A549 (cell line): ENCODE results near the gene MPL. TPM values are rescaled to one million over a fixed set of nuclear protein-coding genes. Genes with fewer than 3 reads are reported as not detected.

ENCODE experiments used
- ATAC-seq, 2 experiments: fragments of 200-7000 bp in 1 of 2; fragments of >200 bp in 1 of 2; cut with Nextera tagmentation in 1 of 2; cut with Tn5 transposase in 1 of 2; 3 replicates each; pipeline versions ENCODE4 v1.8.0 to v1.9.1; 2018 to 2020; ENCODE audit warnings: mild to moderate bottlenecking in 1 of 2, moderate library complexity in 1 of 2
- CTCF ChIA-PET: fragments of 300-600 bp; sonication (Branson Sonifier 250); formaldehyde crosslinking; extraction: SDS; loops from one replicate; lab custom pipeline; 2021; ENCODE audit warnings: antibody characterized with exemption, inconsistent platforms; lab: Yijun Ruan, JAX
- POLR2A ChIA-PET: fragments of 350-600 bp; formaldehyde crosslinking; extraction: SDS; loops from one replicate; lab custom pipeline; 2021; ENCODE audit warnings: antibody characterized with exemption, inconsistent platforms; lab: Yijun Ruan, JAX
- DNase-seq, 2 experiments: peaks; one replicate each; pipeline versions ENCODE4 v3.0.0 to v3.0.0-alpha.2; 2011 to 2016; ENCODE audit warnings: low read depth in 1 of 2, low spot score in 1 of 2
- FAIRE-seq: peaks from 2 replicates; lab custom pipeline; 2011; peaks lifted over from hg19 to GRCh38; lab: Jason Lieb, UNC
- H3K27ac ChIP-seq, 2 experiments: fragments of >200 bp; sonication (Bioruptor Twin); formaldehyde crosslinking; 3 replicates each; pipeline ENCODE4 v1.5.1; 2016 to 2017
- H3K4me1 ChIP-seq: fragments of >200 bp; sonication (Bioruptor Twin); formaldehyde crosslinking; 3 replicates; pipeline ENCODE4 v1.6.1; 2016
- H3K4me2 ChIP-seq: fragments of >200 bp; sonication (Bioruptor Twin); formaldehyde crosslinking; 3 replicates; pipeline ENCODE4 v1.6.1; 2016
- H3K4me3 ChIP-seq: fragments of >200 bp; sonication (Bioruptor Twin); formaldehyde crosslinking; 3 replicates; pipeline ENCODE4 v1.5.1; 2016
- H3K9me3 ChIP-seq: fragments of >200 bp; sonication (Bioruptor Twin); formaldehyde crosslinking; 3 replicates; pipeline ENCODE4 v1.6.1; 2016
- CBX2 ChIP-seq: fragments of 200-600 bp; sonication (generic); IDR thresholded peaks from 2 replicates; pipeline ENCODE4 v1.6.1; 2016; ENCODE audit warnings: low read depth, mild to moderate bottlenecking, borderline replicate concordance
- CBX8 ChIP-seq: fragments of 200-600 bp; sonication (generic); IDR thresholded peaks from 2 replicates; pipeline ENCODE4 v1.6.1; 2016
- CHD4 ChIP-seq: fragments of 200-600 bp; sonication (generic); IDR thresholded peaks from 2 replicates; pipeline ENCODE4 v1.6.1; 2016; ENCODE audit warnings: antibody characterized with exemption, mild to moderate bottlenecking, borderline replicate concordance
- EHMT2 ChIP-seq: fragments of 200-600 bp; sonication (generic); IDR thresholded peaks from 2 replicates; pipeline ENCODE4 v1.6.1; 2016; ENCODE audit warnings: antibody characterized with exemption, low read depth, mild to moderate bottlenecking, moderate library complexity
- EP300 ChIP-seq, 2 experiments: fragments of >200 bp; sonication (Bioruptor Twin); formaldehyde crosslinking; IDR thresholded peaks; 2 replicates in 1 of 2; 3 replicates in 1 of 2; pipeline ENCODE4 v1.6.1; 2016 to 2017
- ESRRA ChIP-seq: fragments of 150-350 bp; IDR thresholded peaks from 2 replicates; pipeline ENCODE4 v1.6.1; 2014; ENCODE audit warnings: mild to moderate bottlenecking, low read length, borderline replicate concordance
- FOSL2 ChIP-seq, 2 experiments: fragments of 450-650 bp in 1 of 2; fragments of >200 bp in 1 of 2; sonication (Bioruptor Twin) in 1 of 2; formaldehyde crosslinking; IDR thresholded peaks; 2 replicates each; pipeline versions ENCODE4 v1.5.0 to v1.6.1; 2016 to 2020; ENCODE audit warnings: mild to moderate bottlenecking in 1 of 2, moderate library complexity in 1 of 2
- FOXS1 ChIP-seq: fragments of 250-450 bp; sonication (Bioruptor Pico); IDR thresholded peaks from 2 replicates; pipeline ENCODE4 v1.5.0; 2020; ENCODE audit warnings: mild to moderate bottlenecking, moderate library complexity
- GATA3 ChIP-seq: IDR thresholded peaks from 2 replicates; pipeline ENCODE4 v1.6.1; 2012; ENCODE audit warnings: borderline replicate concordance
- HDAC2 ChIP-seq: fragments of 200-600 bp; sonication (generic); IDR thresholded peaks from 2 replicates; pipeline ENCODE4 v1.6.1; 2016
- HEYL ChIP-seq: fragments of 250-450 bp; sonication (Bioruptor Pico); IDR thresholded peaks from 2 replicates; pipeline ENCODE4 v1.8.0; 2021; ENCODE audit warnings: mild to moderate bottlenecking, moderate library complexity
- HOXB13 ChIP-seq: fragments of 250-450 bp; sonication (Bioruptor Pico); IDR thresholded peaks from 2 replicates; pipeline ENCODE4 v1.5.0; 2020; ENCODE audit warnings: low read depth, mild to moderate bottlenecking, moderate library complexity
- JUNB ChIP-seq: fragments of >200 bp; sonication (Bioruptor Twin); formaldehyde crosslinking; IDR thresholded peaks from 2 replicates; pipeline ENCODE4 v1.6.1; 2016
- NPAS2 ChIP-seq: fragments of 250-450 bp; sonication (Bioruptor Pico); IDR thresholded peaks from 2 replicates; pipeline ENCODE4 v1.8.0; 2022; ENCODE audit warnings: mild to moderate bottlenecking, moderate library complexity, borderline replicate concordance
- POLR2A ChIP-seq: IDR thresholded peaks from 2 replicates; pipeline ENCODE4 v1.6.1; 2012; ENCODE audit warnings: mild to moderate bottlenecking, low read length
- POLR2AphosphoS2 ChIP-seq: conservative IDR thresholded peaks from 2 replicates; pipeline ENCODE4 v1.6.1; 2012; ENCODE audit warnings: low read length, improper control_type of control experiment, inconsistent platforms
- RAD21 ChIP-seq, 2 experiments: fragments of >200 bp in 1 of 2; sonication (Bioruptor Twin) in 1 of 2; formaldehyde crosslinking in 1 of 2; IDR thresholded peaks in 1 of 2; conservative IDR thresholded peaks in 1 of 2; 2 replicates in 1 of 2; 3 replicates in 1 of 2; pipeline ENCODE4 v1.6.1; 2012 to 2018; ENCODE audit warnings: inconsistent platforms in 1 of 2
- RFX5 ChIP-seq: fragments of 450-650 bp; IDR thresholded peaks from 2 replicates; pipeline ENCODE4 v1.7.1; 2014; ENCODE audit warnings: antibody characterized with exemption, mild to moderate bottlenecking, moderate library complexity
- RNF2 ChIP-seq: fragments of 200-600 bp; sonication (generic); IDR thresholded peaks from 2 replicates; pipeline ENCODE4 v1.6.1; 2016; ENCODE audit warnings: low read depth, mild to moderate bottlenecking, antibody characterized with exemption, moderate library complexity, borderline replicate concordance
- SMC3 ChIP-seq: fragments of >200 bp; sonication (Bioruptor Twin); formaldehyde crosslinking; IDR thresholded peaks from 3 replicates; pipeline ENCODE4 v1.6.1; 2018; ENCODE audit warnings: inconsistent platforms
- SREBF2 ChIP-seq: fragments of 450-650 bp; IDR thresholded peaks from 2 replicates; pipeline ENCODE4 v1.6.1; 2014; ENCODE audit warnings: mild to moderate bottlenecking, moderate library complexity
- TP53 ChIP-seq: fragments of 250-450 bp; sonication (Bioruptor Pico); IDR thresholded peaks from 2 replicates; pipeline ENCODE4 v1.5.0; 2021; ENCODE audit warnings: mild to moderate bottlenecking, moderate library complexity
- ZFP36 ChIP-seq: fragments of 450-650 bp; IDR thresholded peaks from 2 replicates; pipeline ENCODE4 v1.6.1; 2014; ENCODE audit warnings: borderline replicate concordance; ENCODE audit not compliant: partially characterized antibody
- ZNF302 ChIP-seq: fragments of 250-450 bp; sonication (Bioruptor Pico); IDR thresholded peaks from 2 replicates; pipeline ENCODE4 v1.9.0; 2021; ENCODE audit warnings: inconsistent platforms, mild to moderate bottlenecking, moderate library complexity
- WGBS: methylation state at CpG from one replicate; pipeline ENCODE4 v1.1.6; 2017; ENCODE audit errors: missing lambda C conversion rate; 5-methylcytosine and 5-hydroxymethylcytosine counted together
- polyA plus RNA-seq, 4 experiments: library from polyadenylated mRNA; depleted of rRNA in 3 of 4; stranded (reverse); fragments of >200 nt; fragmentation: RNase III in 1 of 4; extraction: RNeasy Plus Mini Kit Qiagen cat#74134 plus additional on column Dnase treatment in 1 of 4; gene quantifications; 2 replicates in 3 of 4; 3 replicates in 1 of 4; pipeline ENCODE4 v1.2.3, GENCODE V29; 2011 to 2017
- TF ChIP-seq, protein P1 (sequence below): IDR thresholded peaks from 2 replicates; pipeline ENCODE4 v1.6.1; 2012
- TF ChIP-seq, protein P2 (sequence below): fragments of >200 bp; sonication (Bioruptor Twin); formaldehyde crosslinking; IDR thresholded peaks from 3 replicates; pipeline ENCODE4 v1.6.1; 2016
- TF ChIP-seq, protein P3 (sequence below): IDR thresholded peaks from 2 replicates; pipeline ENCODE4 v1.6.1; 2012; ENCODE audit warnings: low read depth, borderline replicate concordance
- TF ChIP-seq, protein P4 (sequence below): fragments of 250-450 bp; sonication (Bioruptor Pico); IDR thresholded peaks from 2 replicates; pipeline ENCODE4 v1.5.0; 2020; ENCODE audit warnings: low read depth, mild to moderate bottlenecking, moderate library complexity
- TF ChIP-seq, protein P5 (sequence below): fragments of 250-450 bp; sonication (Bioruptor Pico); IDR thresholded peaks from 2 replicates; pipeline ENCODE4 v1.5.0; 2021; ENCODE audit warnings: mild to moderate bottlenecking, moderate library complexity, borderline replicate concordance
- TF ChIP-seq, protein P6 (sequence below): fragments of >200 bp; sonication (Bioruptor Twin); formaldehyde crosslinking; IDR thresholded peaks from 3 replicates; pipeline ENCODE4 v1.5.1; 2016

Gene MPL
- polyA plus RNA-seq, 2 of the 4 experiments (the other 2 are of a cell fraction) = not detected

DNA sequence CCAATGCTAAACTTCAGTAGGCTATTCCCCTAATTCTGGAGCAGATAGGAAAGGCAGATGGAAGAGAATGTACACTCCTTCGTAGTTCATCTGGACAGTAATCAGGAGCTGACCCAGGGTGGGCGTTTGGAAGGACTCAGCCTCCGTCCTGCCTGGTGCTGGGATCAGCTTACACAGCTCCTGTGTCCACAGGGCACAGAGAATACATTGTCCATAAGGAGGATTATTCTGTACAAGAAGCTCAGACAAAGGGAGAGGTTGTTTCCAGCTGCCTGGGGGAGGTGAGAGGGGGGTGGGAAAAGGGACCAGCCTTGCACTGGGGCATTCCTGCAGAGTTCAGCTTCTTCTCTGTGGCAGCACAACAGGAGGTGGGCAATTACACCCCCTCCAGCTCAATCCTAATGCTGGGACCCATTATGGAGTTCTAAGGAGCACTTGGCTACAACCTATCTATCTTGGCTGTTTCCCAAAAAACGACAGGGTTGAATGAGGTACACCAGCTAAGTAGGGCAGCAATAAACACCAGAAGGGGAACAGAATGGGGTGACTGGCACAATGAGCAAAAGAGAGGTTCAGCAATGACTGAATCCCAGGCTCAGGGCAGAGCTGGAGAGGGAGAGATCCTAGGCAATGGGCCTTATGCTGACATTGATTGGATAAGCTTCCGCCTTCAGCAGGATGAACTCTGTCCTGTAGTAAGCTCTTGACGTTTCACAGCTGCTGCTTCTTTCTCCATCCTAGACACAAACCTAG lies 44.6 kb downstream of the MPL start:
- TF ChIP-seq, protein P1, sequence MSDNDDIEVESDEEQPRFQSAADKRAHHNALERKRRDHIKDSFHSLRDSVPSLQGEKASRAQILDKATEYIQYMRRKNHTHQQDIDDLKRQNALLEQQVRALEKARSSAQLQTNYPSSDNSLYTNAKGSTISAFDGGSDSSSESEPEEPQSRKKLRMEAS = no peak
- no peak for TF ChIP-seq ZNF302
- TF ChIP-seq, protein P2, sequence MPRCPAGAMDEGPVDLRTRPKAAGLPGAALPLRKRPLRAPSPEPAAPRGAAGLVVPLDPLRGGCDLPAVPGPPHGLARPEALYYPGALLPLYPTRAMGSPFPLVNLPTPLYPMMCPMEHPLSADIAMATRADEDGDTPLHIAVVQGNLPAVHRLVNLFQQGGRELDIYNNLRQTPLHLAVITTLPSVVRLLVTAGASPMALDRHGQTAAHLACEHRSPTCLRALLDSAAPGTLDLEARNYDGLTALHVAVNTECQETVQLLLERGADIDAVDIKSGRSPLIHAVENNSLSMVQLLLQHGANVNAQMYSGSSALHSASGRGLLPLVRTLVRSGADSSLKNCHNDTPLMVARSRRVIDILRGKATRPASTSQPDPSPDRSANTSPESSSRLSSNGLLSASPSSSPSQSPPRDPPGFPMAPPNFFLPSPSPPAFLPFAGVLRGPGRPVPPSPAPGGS = no peak
- TF ChIP-seq SREBF2 = no peak
- no peak for TF ChIP-seq FOXS1 (CRISPR knock-in tag)
- no peak for TF ChIP-seq ESRRA
- no peak for TF ChIP-seq GATA3
- TF ChIP-seq HEYL = no peak
- TF ChIP-seq, protein P3, sequence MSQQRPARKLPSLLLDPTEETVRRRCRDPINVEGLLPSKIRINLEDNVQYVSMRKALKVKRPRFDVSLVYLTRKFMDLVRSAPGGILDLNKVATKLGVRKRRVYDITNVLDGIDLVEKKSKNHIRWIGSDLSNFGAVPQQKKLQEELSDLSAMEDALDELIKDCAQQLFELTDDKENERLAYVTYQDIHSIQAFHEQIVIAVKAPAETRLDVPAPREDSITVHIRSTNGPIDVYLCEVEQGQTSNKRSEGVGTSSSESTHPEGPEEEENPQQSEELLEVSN = no peak
- no peak for TF ChIP-seq CHD4
- no peak for TF ChIP-seq ZFP36
- TF ChIP-seq, protein P4, sequence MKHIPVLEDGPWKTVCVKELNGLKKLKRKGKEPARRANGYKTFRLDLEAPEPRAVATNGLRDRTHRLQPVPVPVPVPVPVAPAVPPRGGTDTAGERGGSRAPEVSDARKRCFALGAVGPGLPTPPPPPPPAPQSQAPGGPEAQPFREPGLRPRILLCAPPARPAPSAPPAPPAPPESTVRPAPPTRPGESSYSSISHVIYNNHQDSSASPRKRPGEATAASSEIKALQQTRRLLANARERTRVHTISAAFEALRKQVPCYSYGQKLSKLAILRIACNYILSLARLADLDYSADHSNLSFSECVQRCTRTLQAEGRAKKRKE = no peak
- TF ChIP-seq FOSL2 (IDR thresholded peaks at IDR 0.05) = no peak
- TF ChIP-seq FOSL2 (CRISPR knock-in tag; IDR thresholded peaks at IDR 0.05) = no peak
- no peak for TF ChIP-seq HDAC2
- TF ChIP-seq EHMT2 = no peak
- TF ChIP-seq POLR2AphosphoS2 = no peak
- no peak for TF ChIP-seq CBX8
- no peaks in the 10 kb centered on the region for H3K9me3 ChIP-seq
- H3K4me3 ChIP-seq = no peak overlapping the region
- POLR2A ChIA-PET = interaction anchor here (0.5 kb wide), 1 partner anchor 29 kb away, joined by 14 read pairs; no protein-coding TSS in a partner anchor
- CTCF ChIA-PET = interaction anchor here (0.6 to 3.1 kb wide), 4 partner anchors 14 to 155 kb away, joined by 3 to 16 read pairs (median 6); partner anchors contain the start of gene CDC20
- FAIRE-seq (no peak), DNase-seq (no peak), ATAC-seq (peak in 1 of 2 experiments; percentile 14; a peak in 2 of 6 replicates)
- no peaks in the 10 kb centered on the region for H3K4me1 ChIP-seq
- H3K4me2 ChIP-seq = no peak overlapping the region
- H3K27ac ChIP-seq = no peak overlapping the region
- WGBS = 82% methylated on average over 6 of the region's 6 CpGs

DNA sequence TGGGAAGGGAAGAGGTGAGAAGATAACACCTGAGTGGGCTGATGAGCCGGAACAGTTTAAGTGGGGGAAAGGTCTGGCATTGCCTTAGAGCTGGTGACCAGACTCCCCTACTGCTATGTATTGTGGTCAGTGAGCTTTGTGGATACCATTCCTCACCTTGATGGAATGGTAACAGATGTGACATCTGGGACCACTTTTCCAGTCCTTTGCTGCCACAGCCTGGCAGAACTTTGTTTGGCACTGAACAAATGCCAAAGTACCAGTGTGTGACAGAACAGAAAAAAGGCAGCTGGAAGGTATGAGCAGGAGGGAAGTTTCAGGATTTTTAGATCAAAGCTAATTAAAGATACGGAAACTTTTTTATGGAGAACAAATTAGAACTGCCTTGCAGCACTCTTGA lies 45.8 kb downstream of the MPL start:
- DNase-seq = no peak
- TF ChIP-seq NPAS2 (CRISPR knock-in tag) (no peak), RAD21 (conservative IDR thresholded peaks at IDR 0.05 in 1 of 2, IDR thresholded peaks at IDR 0.05 in 1 of 2) (peak; percentile 52 to 54; a peak in 4 of 5 replicates), POLR2A (no peak), EP300 (IDR thresholded peaks at IDR 0.05) (no peak), JUNB (no peak), CHD4 (no peak), TP53 (CRISPR knock-in tag) (no peak), CBX2 (no peak), HOXB13 (CRISPR knock-in tag) (no peak), RNF2 (no peak), RFX5 (no peak), SMC3 (peak; percentile 33; the same call in 2 of the 3 replicates)
- TF ChIP-seq, protein P5, sequence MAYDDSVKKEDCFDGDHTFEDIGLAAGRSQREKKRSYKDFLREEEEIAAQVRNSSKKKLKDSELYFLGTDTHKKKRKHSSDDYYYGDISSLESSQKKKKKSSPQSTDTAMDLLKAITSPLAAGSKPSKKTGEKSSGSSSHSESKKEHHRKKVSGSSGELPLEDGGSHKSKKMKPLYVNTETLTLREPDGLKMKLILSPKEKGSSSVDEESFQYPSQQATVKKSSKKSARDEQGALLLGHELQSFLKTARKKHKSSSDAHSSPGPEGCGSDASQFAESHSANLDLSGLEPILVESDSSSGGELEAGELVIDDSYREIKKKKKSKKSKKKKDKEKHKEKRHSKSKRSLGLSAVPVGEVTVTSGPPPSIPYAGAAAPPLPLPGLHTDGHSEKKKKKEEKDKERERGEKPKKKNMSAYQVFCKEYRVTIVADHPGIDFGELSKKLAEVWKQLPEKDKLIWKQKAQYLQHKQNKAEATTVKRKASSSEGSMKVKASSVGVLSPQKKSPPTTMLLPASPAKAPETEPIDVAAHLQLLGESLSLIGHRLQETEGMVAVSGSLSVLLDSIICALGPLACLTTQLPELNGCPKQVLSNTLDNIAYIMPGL = no peak
- TF ChIP-seq, protein P6, sequence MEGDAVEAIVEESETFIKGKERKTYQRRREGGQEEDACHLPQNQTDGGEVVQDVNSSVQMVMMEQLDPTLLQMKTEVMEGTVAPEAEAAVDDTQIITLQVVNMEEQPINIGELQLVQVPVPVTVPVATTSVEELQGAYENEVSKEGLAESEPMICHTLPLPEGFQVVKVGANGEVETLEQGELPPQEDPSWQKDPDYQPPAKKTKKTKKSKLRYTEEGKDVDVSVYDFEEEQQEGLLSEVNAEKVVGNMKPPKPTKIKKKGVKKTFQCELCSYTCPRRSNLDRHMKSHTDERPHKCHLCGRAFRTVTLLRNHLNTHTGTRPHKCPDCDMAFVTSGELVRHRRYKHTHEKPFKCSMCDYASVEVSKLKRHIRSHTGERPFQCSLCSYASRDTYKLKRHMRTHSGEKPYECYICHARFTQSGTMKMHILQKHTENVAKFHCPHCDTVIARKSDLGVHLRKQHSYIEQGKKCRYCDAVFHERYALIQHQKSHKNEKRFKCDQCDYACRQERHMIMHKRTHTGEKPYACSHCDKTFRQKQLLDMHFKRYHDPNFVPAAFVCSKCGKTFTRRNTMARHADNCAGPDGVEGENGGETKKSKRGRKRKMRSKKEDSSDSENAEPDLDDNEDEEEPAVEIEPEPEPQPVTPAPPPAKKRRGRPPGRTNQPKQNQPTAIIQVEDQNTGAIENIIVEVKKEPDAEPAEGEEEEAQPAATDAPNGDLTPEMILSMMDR = peak; percentile 17; the same call in 1 of the 3 replicates
- TF ChIP-seq, protein P3 = no peak
- TF ChIP-seq, all 56 proteins: peak for 3
- POLR2A ChIA-PET = interaction anchor here (1.0 to 1.2 kb wide), 2 partner anchors 15 to 35 kb away, joined by 3 to 4 read pairs; no protein-coding TSS in a partner anchor
- Histone ChIP-seq H3K9me3 (no peaks in the 10 kb centered on the region), H3K4me1 (peaks cover 9% of the 10 kb centered on the region; the same call in 2 of the 3 replicates), H3K4me3 (no peak overlapping the region), H3K4me2 (no peak overlapping the region), H3K27ac (no peak overlapping the region)
- CTCF ChIA-PET = interaction anchor here (1.2 to 3.1 kb wide), 8 partner anchors 10 to 158 kb away, joined by 3 to 16 read pairs (median 6); partner anchors contain the start of gene CDC20
- ATAC-seq (peak; percentile 42 to 51; a peak in 2 of 6 replicates), FAIRE-seq (no peak)
- WGBS = 94% methylated on average over 2 of the region's 2 CpGs
